Osteocyte (in vitro differentiated cells): ENCODE results near the gene NTNG1. TPM values are rescaled to one million over a fixed set of nuclear protein-coding genes. Genes with fewer than 3 reads are reported as not detected.

Experiments
- DNase-seq: peaks from one replicate; pipeline ENCODE4 v3.0.0; 2021; ENCODE audit warnings: mixed read lengths; ENCODE audit not compliant: unreplicated experiment; ENCODE audit errors: extremely low spot score
- H3K27ac Mint-ChIP-seq: one replicate; pipeline ENCODE4 v1.8.0; 2021; ENCODE audit warnings: mild to moderate bottlenecking, mixed read lengths; ENCODE audit not compliant: unreplicated experiment
- H3K27me3 Mint-ChIP-seq: one replicate; pipeline ENCODE4 v1.8.0; 2021; ENCODE audit warnings: mixed read lengths; ENCODE audit not compliant: unreplicated experiment
- H3K36me3 Mint-ChIP-seq: one replicate; pipeline ENCODE4 v1.8.0; 2021; ENCODE audit warnings: mixed read lengths; ENCODE audit not compliant: unreplicated experiment
- H3K4me1 Mint-ChIP-seq: one replicate; pipeline ENCODE4 v1.8.0; 2021; ENCODE audit warnings: mixed read lengths; ENCODE audit not compliant: unreplicated experiment
- H3K4me3 Mint-ChIP-seq: one replicate; pipeline ENCODE4 v1.8.0; 2021; ENCODE audit warnings: mild to moderate bottlenecking, moderate library complexity, mixed read lengths; ENCODE audit not compliant: unreplicated experiment
- H3K9me3 Mint-ChIP-seq: one replicate; pipeline ENCODE4 v1.8.0; 2021; ENCODE audit warnings: mixed read lengths; ENCODE audit not compliant: unreplicated experiment
- CTCF ChIP-seq: fragments of 200-600 bp; sonication (generic); IDR thresholded peaks from 2 replicates; pipeline ENCODE4 v1.5.0; 2021; ENCODE audit warnings: antibody characterized with exemption, mild to moderate bottlenecking, moderate library complexity
- total RNA-seq: library from RNA; stranded (reverse); gene quantifications from 2 replicates; pipeline ENCODE4 v1.2.1, GENCODE V29; 2021

The NTNG1 gene
- total RNA-seq, 1 donor from 2014 or later, result not detected

DNA sequence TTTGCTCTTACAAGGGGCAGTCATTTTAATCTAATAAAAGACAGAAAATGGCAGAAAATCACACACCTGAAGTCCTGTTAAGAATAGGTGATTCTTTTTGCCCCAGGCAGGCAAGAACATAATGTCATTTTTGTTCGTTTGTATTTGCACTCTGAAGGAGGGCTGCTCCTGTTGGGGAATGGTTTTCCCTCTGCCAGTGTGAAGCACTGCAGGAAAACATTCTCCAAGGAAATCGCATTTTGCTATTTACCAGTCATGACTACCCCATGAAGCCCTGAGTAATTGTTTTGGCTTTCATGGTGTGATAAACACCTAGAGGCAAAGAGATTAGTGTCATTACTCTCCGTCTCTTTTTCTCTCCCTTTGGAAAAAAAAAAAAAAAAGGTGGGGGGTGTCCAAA, 345.5 kb downstream of the NTNG1 start:
- H3K27me3 Mint-ChIP-seq, result peaks cover 2% of the 10 kb centered on the region
- no peak overlapping the region for H3K27ac Mint-ChIP-seq

DNA sequence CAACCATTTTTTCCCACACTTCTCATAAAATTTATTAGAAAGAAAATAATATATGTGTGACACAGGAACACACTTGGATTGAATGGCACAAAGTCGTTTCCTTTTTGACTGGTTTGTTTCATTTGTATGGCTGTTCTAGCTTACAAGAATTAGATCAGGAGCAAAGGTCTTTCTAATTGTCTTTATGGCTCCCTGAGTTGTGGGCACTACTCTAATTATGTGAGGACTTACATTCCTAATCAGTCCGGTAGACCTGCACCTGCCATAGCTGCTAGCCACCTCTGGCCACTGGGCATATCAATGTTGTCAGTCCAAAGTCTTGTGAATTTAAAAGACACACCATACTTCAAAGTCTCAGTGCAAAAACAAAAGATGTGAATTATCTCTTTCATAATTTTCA, 346.7 kb downstream of the NTNG1 start:
- no peaks in the 10 kb centered on the region for H3K9me3 Mint-ChIP-seq
- no peaks in the 10 kb centered on the region for H3K4me1 Mint-ChIP-seq
- no peak for TF ChIP-seq CTCF
- no peak overlapping the region for H3K27ac Mint-ChIP-seq
- no peaks in the 10 kb centered on the region for H3K36me3 Mint-ChIP-seq
- no peak for DNase-seq
- no peak overlapping the region for H3K4me3 Mint-ChIP-seq
- H3K27me3 Mint-ChIP-seq, result peaks cover 2% of the 10 kb centered on the region

More for the DNA sequence above, 345.5 kb downstream of the NTNG1 start:
- no peak for TF ChIP-seq CTCF
- Mint-ChIP-seq H3K4me1 (no peaks in the 10 kb centered on the region), H3K36me3 (no peaks in the 10 kb centered on the region), H3K9me3 (no peaks in the 10 kb centered on the region), H3K4me3 (no peak overlapping the region)
- DNase-seq, result no peak

DNA sequence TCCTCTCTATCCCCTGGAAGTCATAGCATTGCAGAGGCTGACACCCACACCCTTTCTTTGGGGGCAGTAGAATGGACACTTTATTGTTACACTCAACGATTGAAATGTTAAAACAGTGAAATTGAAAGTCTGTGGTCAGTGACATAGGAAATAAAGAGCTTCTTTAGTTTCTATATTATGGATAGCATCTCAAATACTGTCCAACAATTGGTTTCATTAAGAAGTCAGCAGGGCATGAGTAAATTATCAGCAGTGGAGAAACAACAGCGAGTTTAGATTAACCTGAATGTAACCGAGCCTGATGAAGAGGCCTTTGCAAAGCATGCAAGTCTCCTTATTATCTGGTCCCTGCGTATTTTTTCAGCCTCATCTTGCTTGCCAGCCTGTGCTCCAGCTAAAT, 350.7 kb downstream of the NTNG1 start:
- Mint-ChIP-seq H3K4me3 (no peak overlapping the region), H3K36me3 (no peaks in the 10 kb centered on the region), H3K9me3 (no peaks in the 10 kb centered on the region), H3K4me1 (no peaks in the 10 kb centered on the region), H3K27ac (no peak overlapping the region), H3K27me3 (peaks cover 2% of the 10 kb centered on the region)
- no peak for DNase-seq
- TF ChIP-seq CTCF, result no peak

DNA sequence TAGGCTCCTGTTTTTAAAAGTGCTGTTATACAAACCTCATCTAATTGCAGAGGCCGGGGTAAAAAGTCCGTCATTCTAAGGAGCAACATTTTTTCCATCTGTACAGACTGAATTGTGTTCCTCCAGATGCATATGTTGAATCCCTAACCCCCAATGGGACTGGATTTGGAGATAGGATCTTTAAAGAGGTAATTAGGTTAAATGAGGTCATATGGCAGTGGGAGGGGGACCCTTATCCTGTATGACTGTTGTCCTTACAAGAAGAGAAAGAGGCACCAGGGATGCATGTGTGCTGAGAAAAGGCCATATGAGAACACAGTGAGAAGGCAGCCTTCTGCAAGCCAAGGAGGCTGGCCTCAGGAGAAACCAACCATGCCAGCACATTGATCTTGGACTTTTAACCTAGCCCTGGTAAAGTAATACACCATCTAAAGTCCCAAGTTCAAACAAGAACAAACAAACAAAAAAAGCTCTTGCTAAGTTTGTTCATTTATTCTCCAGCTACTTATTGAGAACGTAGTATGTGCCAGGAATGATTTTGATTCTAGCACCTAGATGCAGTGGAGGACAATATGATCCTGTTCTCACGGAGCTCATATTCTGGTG, 352.4 kb downstream of the NTNG1 start:
- Mint-ChIP-seq H3K9me3 (peaks cover 4% of the 10 kb centered on the region), H3K27ac (no peak overlapping the region), H3K4me3 (no peak overlapping the region), H3K36me3 (no peaks in the 10 kb centered on the region), H3K27me3 (peaks cover 2% of the 10 kb centered on the region), H3K4me1 (no peaks in the 10 kb centered on the region)
- no peak for TF ChIP-seq CTCF
- no peak for DNase-seq

GRCh38 chr1:107494061-107494460, 353.2 kb downstream of the NTNG1 start:
- no peak for TF ChIP-seq CTCF
- H3K36me3 Mint-ChIP-seq, result no peaks in the 10 kb centered on the region
- DNase-seq, result no peak
- no peaks in the 10 kb centered on the region for H3K27me3 Mint-ChIP-seq
- H3K4me3 Mint-ChIP-seq, result no peak overlapping the region
- no peaks in the 10 kb centered on the region for H3K4me1 Mint-ChIP-seq
- H3K9me3 Mint-ChIP-seq, result peaks cover 4% of the 10 kb centered on the region
- no peak overlapping the region for H3K27ac Mint-ChIP-seq
